H1 (cell line): ENCODE data around the gene KDM8. TPM values are rescaled to one million over a fixed set of nuclear protein-coding genes. Genes with fewer than 3 reads are reported as not detected.

Experiments used
- CTCF ChIA-PET: fragments of 300-600 bp; sonication (Branson Sonifier 250); formaldehyde crosslinking; loops from one replicate; lab custom pipeline; 2021; ENCODE audit not compliant: partially characterized antibody; lab: Charles Lee
- POLR2A ChIA-PET: fragments of 300-600 bp; sonication (Branson Sonifier 250); formaldehyde crosslinking; loops from one replicate; lab custom pipeline; 2021; ENCODE audit warnings: inconsistent platforms; ENCODE audit not compliant: partially characterized antibody; lab: Charles Lee
- DNase-seq, 2 experiments: peaks; one replicate each; pipeline versions ENCODE4 v3.0.0 to v3.0.0-alpha.2; 2010 to 2022; ENCODE audit warnings: low spot score in 2 of 2, low read depth in 1 of 2, mixed read lengths in 1 of 2
- FAIRE-seq: peaks from 2 replicates; lab custom pipeline; 2011; peaks lifted over from hg19 to GRCh38; lab: Jason Lieb, UNC
- H2AFZ ChIP-seq: 2 replicates; pipeline ENCODE4 v1.8.1; 2012; ENCODE audit warnings: low read length, inconsistent platforms
- H2AK5ac ChIP-seq: 2 replicates; pipeline ENCODE4 v1.6.1; 2013; ENCODE audit warnings: low read depth, low read length
- H2BK120ac ChIP-seq: replicated peaks from 2 replicates; pipeline ENCODE3; 2013; ENCODE audit warnings: low read depth, low read length, inconsistent platforms
- H2BK12ac ChIP-seq: 2 replicates; pipeline ENCODE4 v1.6.1; 2013; ENCODE audit warnings: low read depth, low read length
- H2BK15ac ChIP-seq: 2 replicates; pipeline ENCODE4 v1.6.1; 2013; ENCODE audit warnings: low read length
- H2BK20ac ChIP-seq: 2 replicates; pipeline ENCODE4 v1.6.1; 2013; ENCODE audit warnings: low read length
- H2BK5ac ChIP-seq: 2 replicates; pipeline ENCODE4 v1.6.1; 2013; ENCODE audit warnings: low read depth, low read length
- H3K14ac ChIP-seq: 2 replicates; pipeline ENCODE4 v1.6.1; 2013; ENCODE audit warnings: inconsistent platforms; ENCODE audit not compliant: insufficient read length
- H3K18ac ChIP-seq: 2 replicates; pipeline ENCODE4 v1.6.1; 2013; ENCODE audit warnings: low read length; ENCODE audit errors: extremely low read depth
- H3K23ac ChIP-seq: 2 replicates; pipeline ENCODE4 v1.6.1; 2013; ENCODE audit warnings: inconsistent platforms; ENCODE audit not compliant: insufficient read length
- H3K23me2 ChIP-seq: 2 replicates; pipeline ENCODE4 v1.6.1; 2013; ENCODE audit warnings: low read depth, low read length
- H3K27ac ChIP-seq: 2 replicates; pipeline ENCODE4 v1.6.1; 2011; ENCODE audit warnings: low read depth, low read length, inconsistent platforms
- H3K27me3 ChIP-seq, 4 experiments: replicated peaks in 1 of 4; 1 replicate in 1 of 4; 2 replicates in 3 of 4; pipeline versions ENCODE4 v1.6.1 to v1.8.1; 2011 to 2013; ENCODE audit warnings: low read length in 3 of 4, mild to moderate bottlenecking in 3 of 4, inconsistent platforms in 2 of 4, mixed read lengths in 2 of 4, moderate library complexity in 1 of 4; ENCODE audit not compliant: control insufficient read depth in 3 of 4, insufficient read depth in 3 of 4; ENCODE audit errors: extremely low read depth in 1 of 4
- H3K36me3 ChIP-seq, 4 experiments: 2 replicates each; pipeline versions ENCODE4 v1.6.1 to v1.8.1; 2011 to 2013; ENCODE audit warnings: mild to moderate bottlenecking in 4 of 4, low read length in 3 of 4, moderate library complexity in 2 of 4, control low read depth in 1 of 4, inconsistent platforms in 1 of 4; ENCODE audit not compliant: insufficient read depth in 4 of 4, control insufficient read depth in 2 of 4
- H3K4ac ChIP-seq: replicated peaks from 2 replicates; pipeline ENCODE3; 2013; ENCODE audit warnings: low read length, low read depth, mixed read lengths, inconsistent platforms; ENCODE audit not compliant: insufficient read length
- H3K4me1 ChIP-seq, 4 experiments: replicated peaks in 1 of 4; 1 replicate in 1 of 4; 2 replicates in 3 of 4; pipeline versions ENCODE4 v1.6.1 to v1.8.1; 2011 to 2013; ENCODE audit warnings: low read length in 3 of 4, inconsistent platforms in 2 of 4, mixed read lengths in 1 of 4; ENCODE audit not compliant: insufficient read depth in 4 of 4, control insufficient read depth in 3 of 4
- H3K4me2 ChIP-seq, 2 experiments: 2 replicates each; pipeline versions ENCODE4 v1.6.1 to v1.8.1; 2011 to 2013; ENCODE audit warnings: low read depth in 2 of 2, low read length in 2 of 2, control low read depth in 1 of 2, inconsistent platforms in 1 of 2, mild to moderate bottlenecking in 1 of 2; ENCODE audit not compliant: insufficient read depth in 1 of 2
- H3K4me3 ChIP-seq, 4 experiments: fragments of 200-600, 300-600 bp in 1 of 4; sonication (generic), shearing (Covaris generic), sonication (Bioruptor Twin) in 1 of 4; 2 replicates each; pipeline versions ENCODE4 v1.5.1 to v1.8.1; 2011 to 2016; ENCODE audit warnings: low read length in 4 of 4, low read depth in 3 of 4, control low read depth in 2 of 4, inconsistent platforms in 2 of 4, mild to moderate bottlenecking in 2 of 4, mixed read lengths in 1 of 4, moderate library complexity in 1 of 4; ENCODE audit not compliant: insufficient read depth in 2 of 4; ENCODE audit errors: extremely low read depth in 1 of 4
- H3K56ac ChIP-seq: replicated peaks from 2 replicates; pipeline ENCODE3; 2013; ENCODE audit warnings: low read depth, mild to moderate bottlenecking, mixed read lengths, low read length, inconsistent platforms; ENCODE audit not compliant: insufficient read length
- H3K79me1 ChIP-seq: 2 replicates; pipeline ENCODE4 v1.6.1; 2013; ENCODE audit warnings: low read depth, low read length, control low read depth
- H3K79me2 ChIP-seq, 2 experiments: 2 replicates each; pipeline versions ENCODE4 v1.6.1 to v1.8.1; 2012 to 2013; ENCODE audit warnings: low read length in 2 of 2, mild to moderate bottlenecking in 2 of 2, inconsistent platforms in 1 of 2; ENCODE audit not compliant: insufficient read depth in 2 of 2, control insufficient read depth in 1 of 2
- H3K9ac ChIP-seq, 4 experiments: replicated peaks in 1 of 4; 1 replicate in 1 of 4; 2 replicates in 3 of 4; pipeline versions ENCODE4 v1.6.1 to v1.8.1; 2011 to 2013; ENCODE audit warnings: low read depth in 3 of 4, low read length in 3 of 4, control low read depth in 2 of 4, mild to moderate bottlenecking in 2 of 4, moderate library complexity in 2 of 4, inconsistent platforms in 1 of 4; ENCODE audit errors: extremely low read depth in 1 of 4
- H3K9me3 ChIP-seq, 2 experiments: 2 replicates each; pipeline versions ENCODE4 v1.6.1 to v1.8.1; 2012 to 2013; ENCODE audit warnings: mild to moderate bottlenecking in 2 of 2, moderate library complexity in 2 of 2, control low read depth in 1 of 2, inconsistent platforms in 1 of 2, low read depth in 1 of 2, low read length in 1 of 2, mixed read lengths in 1 of 2; ENCODE audit not compliant: insufficient read depth in 2 of 2
- H4K20me1 ChIP-seq, 2 experiments: replicated peaks in 1 of 2; 2 replicates each; pipeline versions ENCODE3 to v1.8.1; 2011 to 2013; ENCODE audit warnings: inconsistent platforms in 2 of 2, low read length in 2 of 2, mild to moderate bottlenecking in 1 of 2; ENCODE audit not compliant: insufficient read depth in 2 of 2, control insufficient read depth in 1 of 2
- H4K5ac ChIP-seq: 2 replicates; pipeline ENCODE4 v1.6.1; 2013; ENCODE audit warnings: low read length, low read depth, mixed read lengths, inconsistent platforms; ENCODE audit not compliant: insufficient read length
- H4K8ac ChIP-seq: 2 replicates; pipeline ENCODE4 v1.8.0; 2013; ENCODE audit warnings: mild to moderate bottlenecking, moderate library complexity, low read length, inconsistent platforms; ENCODE audit not compliant: insufficient read depth; ENCODE audit errors: extremely low read depth
- H4K91ac ChIP-seq: replicated peaks from 2 replicates; pipeline ENCODE3; 2013; ENCODE audit warnings: low read length, mixed read lengths, inconsistent platforms; ENCODE audit not compliant: insufficient read length
- ATF3 ChIP-seq: IDR thresholded peaks from 2 replicates; pipeline ENCODE4 v1.6.1; 2011; ENCODE audit warnings: low read depth, mild to moderate bottlenecking, low read length; ENCODE audit not compliant: insufficient read depth
- BACH1 ChIP-seq: IDR thresholded peaks from 2 replicates; pipeline ENCODE4 v1.6.1; 2012; ENCODE audit warnings: low read length, improper control_type of control experiment
- CBX8 ChIP-seq: fragments of 300-800, 300-1000 bp; sonication (generic); IDR thresholded peaks from 2 replicates; pipeline ENCODE4 v1.7.1; 2016; ENCODE audit warnings: low read depth, low read length, borderline replicate concordance
- KDM1A ChIP-seq: fragments of 200-600, 300-600 bp; sonication (generic); IDR thresholded peaks from 2 replicates; pipeline ENCODE4 v1.7.1; 2016; ENCODE audit warnings: mild to moderate bottlenecking, low read length, borderline replicate concordance
- MAFK ChIP-seq: IDR thresholded peaks from 2 replicates; pipeline ENCODE4 v1.6.1; 2012; ENCODE audit warnings: low read depth, mild to moderate bottlenecking, improper control_type of control experiment, low read length
- NRF1 ChIP-seq: IDR thresholded peaks from 2 replicates; pipeline ENCODE4 v1.6.1; 2011; ENCODE audit warnings: mild to moderate bottlenecking, low read depth, low read length, improper control_type of control experiment
- TAF7 ChIP-seq: optimal IDR thresholded peaks from 2 replicates; pipeline ENCODE3; 2011; ENCODE audit warnings: low read depth, mild to moderate bottlenecking, inconsistent platforms, low read length, moderate library complexity, borderline replicate concordance
- WGBS, 2 experiments: shearing (Covaris generic) in 1 of 2; methylation state at CpG; one replicate each; pipeline versions ENCODE4 v1.1.6 to v1.1.7; 2013 to 2015; ENCODE audit warnings: low lambda C conversion rate in 2 of 2, mixed read lengths in 2 of 2, inconsistent platforms in 1 of 2, low coverage in 1 of 2, missing lambda C conversion rate in 1 of 2; ENCODE audit not compliant: insufficient replicate concordance in 2 of 2, insufficient coverage in 1 of 2, insufficient read length in 1 of 2; ENCODE audit errors: extremely low coverage in 1 of 2, missing lambda C conversion rate in 1 of 2; 5-methylcytosine and 5-hydroxymethylcytosine counted together
- polyA plus RNA-seq, 7 experiments: library from polyadenylated mRNA; depleted of rRNA in 3 of 7; stranded (reverse) in 5 of 7; unstranded in 2 of 7; fragments of >200 nt in 5 of 7; fragments of 200-250 nt in 2 of 7; gene quantifications; 1 replicate in 5 of 7; 2 replicates in 1 of 7; 4 replicates in 1 of 7; pipeline versions ENCODE4 v1.2.1 to v1.2.3, GENCODE V29; 2011 to 2013; ENCODE audit warnings: missing spikeins in 2 of 7, mixed read lengths in 2 of 7
- total RNA-seq: library from RNA; stranded (reverse); fragmentation: NEBNext Ultra II Directional; extraction: Animal tissue kit (Norgen Biotek cat#: 25700); gene quantifications from 2 replicates; pipeline ENCODE4 v1.2.1, GENCODE V29; 2021

Gene KDM8
- total and polyA plus RNA-seq, 2 of the 8 experiments (the other 6 are each of a cell fraction or from before 2014, with no cell fraction given): 10.3 to 12.8 TPM

GRCh38 chr16:27220527-27220926 is 17.2 kb downstream of the KDM8 start:
- H3K79me2 ChIP-seq: no peaks in the 10 kb centered on the region
- H3K23me2 ChIP-seq: no peaks in the 10 kb centered on the region
- no peak overlapping the region for H2AFZ ChIP-seq
- no peaks in the 10 kb centered on the region for H4K20me1 ChIP-seq
- ChIA-PET POLR2A (interaction anchor here (1.1 to 2.4 kb wide), 3 partner anchors 17 to 101 kb away, joined by 3 to 11 read pairs (median 3); partner anchors contain the start of gene KDM8), CTCF (interaction anchor here (1.0 to 3.2 kb wide), 3 partner anchors 12 to 147 kb away, joined by 3 to 17 read pairs (median 3); no protein-coding TSS in a partner anchor)
- no peak overlapping the region for H4K8ac ChIP-seq
- H2AK5ac ChIP-seq: no peak overlapping the region
- H3K4ac ChIP-seq: no peak overlapping the region
- no peak for DNase-seq
- no peaks in the 10 kb centered on the region for H3K4me1 ChIP-seq
- no peak overlapping the region for H4K5ac ChIP-seq
- H2BK15ac ChIP-seq: no peak overlapping the region
- no peak overlapping the region for H3K23ac ChIP-seq
- H3K18ac ChIP-seq: no peak overlapping the region
- H3K9me3 ChIP-seq: no peaks in the 10 kb centered on the region
- no peak overlapping the region for H3K9ac ChIP-seq
- H3K4me3 ChIP-seq: no peak overlapping the region
- H4K91ac ChIP-seq: no peak overlapping the region
- FAIRE-seq: no peak
- no peaks in the 10 kb centered on the region for H3K36me3 ChIP-seq
- no peaks in the 10 kb centered on the region for H3K27me3 ChIP-seq
- no peak overlapping the region for H2BK120ac ChIP-seq
- H2BK5ac ChIP-seq: no peak overlapping the region
- H3K27ac ChIP-seq: no peak overlapping the region
- H3K56ac ChIP-seq: no peak overlapping the region
- H3K4me2 ChIP-seq: no peak overlapping the region
- H3K14ac ChIP-seq: no peak overlapping the region
- H2BK12ac ChIP-seq: no peak overlapping the region
- 97% methylated on average over 8 of the region's 8 CpGs; no CpG with 5 or more reads in 1 of the 2 experiments for WGBS, 2 experiments
- H2BK20ac ChIP-seq: no peak overlapping the region
- H3K79me1 ChIP-seq: 0 out of 2 replicates have a peak, but pooled peaks cover 3% of the 10 kb centered on the region
- TF ChIP-seq KDM1A (no peak), BACH1 (no peak), ATF3 (no peak), MAFK (no peak), CBX8 (no peak), NRF1 (no peak), TAF7 (no peak)
